DOHH2 (cell line): ENCODE results near the gene MTCL1.

Source experiments
- H3F3A ChIP-seq: fragments of 200-600 bp; sonication (generic), shearing (Covaris generic); 2 replicates; pipeline ENCODE4 v1.6.0; 2016; ENCODE audit warnings: antibody characterized with exemption, mild to moderate bottlenecking; ENCODE audit not compliant: control insufficient read depth, insufficient read depth
- H3K27ac ChIP-seq: fragments of 200-600 bp; sonication (generic); 2 replicates; pipeline ENCODE4 v1.5.1; 2014; ENCODE audit warnings: low read depth, mild to moderate bottlenecking, low read length, moderate library complexity
- H3K27me3 ChIP-seq: fragments of 200-600 bp; sonication (generic); 2 replicates; pipeline ENCODE4 v1.6.1; 2014; ENCODE audit warnings: mild to moderate bottlenecking, low read length, mixed read lengths; ENCODE audit not compliant: control insufficient read depth
- H3K36me3 ChIP-seq: fragments of 200-600 bp; sonication (generic); 2 replicates; pipeline ENCODE4 v1.6.1; 2014; ENCODE audit warnings: mild to moderate bottlenecking, low read length, moderate library complexity, mixed read lengths; ENCODE audit not compliant: control insufficient read depth
- H3K4me1 ChIP-seq: fragments of 200-600 bp; sonication (generic); 2 replicates; pipeline ENCODE4 v1.6.1; 2014; ENCODE audit warnings: mild to moderate bottlenecking, low read length, mixed read lengths; ENCODE audit not compliant: control insufficient read depth
- H3K4me2 ChIP-seq: fragments of 200-600 bp; sonication (generic); 2 replicates; pipeline ENCODE4 v1.6.0; 2014; ENCODE audit warnings: mild to moderate bottlenecking, low read length, moderate library complexity
- H3K4me3 ChIP-seq: fragments of 200-600 bp; sonication (generic); 2 replicates; pipeline ENCODE4 v1.5.1; 2014; ENCODE audit warnings: mild to moderate bottlenecking, low read length, mixed read lengths
- H3K79me2 ChIP-seq: fragments of 200-600 bp; sonication (generic); 2 replicates; pipeline ENCODE4 v1.6.1; 2014; ENCODE audit warnings: mild to moderate bottlenecking, low read length, mixed read lengths; ENCODE audit not compliant: control insufficient read depth
- H3K9me2 ChIP-seq: fragments of 200-600 bp; sonication (generic); replicated peaks from 2 replicates; pipeline ENCODE4 v1.6.1; 2014; ENCODE audit warnings: mild to moderate bottlenecking, low read length, mixed read lengths; ENCODE audit not compliant: control insufficient read depth
- H3K9me3 ChIP-seq: fragments of 200-600 bp; sonication (generic); 2 replicates; pipeline ENCODE4 v1.6.1; 2014; ENCODE audit warnings: antibody characterized with exemption, low read length, mixed read lengths; ENCODE audit not compliant: control insufficient read depth, insufficient read depth
- H4K20me1 ChIP-seq: fragments of 200-600 bp; sonication (generic); 2 replicates; pipeline ENCODE4 v1.6.0; 2014; ENCODE audit warnings: low read depth, mild to moderate bottlenecking, antibody characterized with exemption, low read length, moderate library complexity; ENCODE audit not compliant: control insufficient read depth, insufficient read depth
- EZH2phosphoT487 ChIP-seq: fragments of 200-600 bp; sonication (generic); IDR thresholded peaks from 2 replicates; pipeline ENCODE4 v1.6.1; 2017; ENCODE audit warnings: borderline replicate concordance, mild to moderate bottlenecking, antibody characterized with exemption, low read length, moderate library complexity, mixed read lengths
- TF ChIP-seq, protein P1 (sequence below): fragments of 200-600 bp; sonication (generic); IDR thresholded peaks from one replicate; pipeline ENCODE4 v1.5.1; 2014; ENCODE audit warnings: antibody characterized with exemption, mild to moderate bottlenecking, low read depth, low read length; ENCODE audit not compliant: poor library complexity, severe bottlenecking

Gene MTCL1

DNA sequence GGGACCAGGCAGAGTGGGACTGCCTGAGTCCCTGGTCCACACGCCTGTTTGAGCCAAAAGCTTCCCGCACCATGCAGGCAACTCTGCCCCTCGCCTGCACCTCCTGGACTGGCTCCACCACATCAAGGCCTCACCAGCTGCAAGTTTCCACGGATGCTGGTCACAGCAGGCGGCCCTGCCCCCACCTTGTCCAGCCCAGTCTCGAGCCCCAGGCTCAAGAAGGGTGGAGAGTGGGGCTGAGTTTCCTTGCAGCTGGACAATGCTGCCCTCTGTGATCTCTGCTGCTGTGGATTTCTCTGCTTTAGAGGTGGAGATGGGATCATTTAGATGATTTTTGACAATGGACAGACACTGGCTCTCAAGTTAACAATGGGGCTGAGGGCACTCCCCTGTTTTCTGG is 74.9 kb downstream of the MTCL1 start:
- no peak overlapping the region for H3K4me3 ChIP-seq
- no peak for TF ChIP-seq EZH2phosphoT487
- TF ChIP-seq, protein P1, sequence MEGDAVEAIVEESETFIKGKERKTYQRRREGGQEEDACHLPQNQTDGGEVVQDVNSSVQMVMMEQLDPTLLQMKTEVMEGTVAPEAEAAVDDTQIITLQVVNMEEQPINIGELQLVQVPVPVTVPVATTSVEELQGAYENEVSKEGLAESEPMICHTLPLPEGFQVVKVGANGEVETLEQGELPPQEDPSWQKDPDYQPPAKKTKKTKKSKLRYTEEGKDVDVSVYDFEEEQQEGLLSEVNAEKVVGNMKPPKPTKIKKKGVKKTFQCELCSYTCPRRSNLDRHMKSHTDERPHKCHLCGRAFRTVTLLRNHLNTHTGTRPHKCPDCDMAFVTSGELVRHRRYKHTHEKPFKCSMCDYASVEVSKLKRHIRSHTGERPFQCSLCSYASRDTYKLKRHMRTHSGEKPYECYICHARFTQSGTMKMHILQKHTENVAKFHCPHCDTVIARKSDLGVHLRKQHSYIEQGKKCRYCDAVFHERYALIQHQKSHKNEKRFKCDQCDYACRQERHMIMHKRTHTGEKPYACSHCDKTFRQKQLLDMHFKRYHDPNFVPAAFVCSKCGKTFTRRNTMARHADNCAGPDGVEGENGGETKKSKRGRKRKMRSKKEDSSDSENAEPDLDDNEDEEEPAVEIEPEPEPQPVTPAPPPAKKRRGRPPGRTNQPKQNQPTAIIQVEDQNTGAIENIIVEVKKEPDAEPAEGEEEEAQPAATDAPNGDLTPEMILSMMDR = no peak
- no peaks in the 10 kb centered on the region for H4K20me1 ChIP-seq
- no peaks in the 10 kb centered on the region for H3K36me3 ChIP-seq
- no peaks in the 10 kb centered on the region for H3K79me2 ChIP-seq
- no peaks in the 10 kb centered on the region for H3K4me1 ChIP-seq
- H3K27me3 ChIP-seq = no peaks in the 10 kb centered on the region
- no peak overlapping the region for H3K4me2 ChIP-seq
- H3K9me3 ChIP-seq = no peaks in the 10 kb centered on the region
- H3F3A ChIP-seq = no peaks in the 10 kb centered on the region
- no peaks in the 10 kb centered on the region for H3K9me2 ChIP-seq
- H3K27ac ChIP-seq = no peak overlapping the region

DNA sequence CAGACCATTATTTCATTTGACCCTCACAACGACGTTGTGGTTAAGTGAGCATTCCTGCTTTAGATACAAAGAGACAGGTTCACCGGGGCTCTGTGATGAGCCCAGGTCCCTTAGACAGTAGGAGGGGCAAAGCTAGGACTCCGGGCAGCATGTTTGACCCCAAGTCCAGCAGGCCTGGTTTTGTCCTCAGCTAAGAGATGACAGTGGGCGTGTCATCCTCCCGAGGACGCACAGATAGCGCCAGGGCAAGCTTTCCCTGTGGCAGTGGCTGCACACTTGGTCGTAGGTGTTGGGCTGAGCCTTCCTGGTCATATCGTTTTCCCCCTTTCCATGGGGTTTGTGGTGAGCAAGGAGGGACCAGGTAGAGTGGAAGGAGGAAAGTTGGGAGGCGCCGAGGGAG is 76.3 kb downstream of the MTCL1 start:
- no peak for TF ChIP-seq EZH2phosphoT487
- TF ChIP-seq, protein P1 = no peak
- no peaks in the 10 kb centered on the region for H3F3A ChIP-seq
- H3K9me2 ChIP-seq = no peaks in the 10 kb centered on the region
- no peak overlapping the region for H3K4me2 ChIP-seq
- H3K36me3 ChIP-seq = no peaks in the 10 kb centered on the region
- no peak overlapping the region for H3K4me3 ChIP-seq
- H3K4me1 ChIP-seq = no peaks in the 10 kb centered on the region
- H3K9me3 ChIP-seq = no peaks in the 10 kb centered on the region
- no peaks in the 10 kb centered on the region for H3K27me3 ChIP-seq
- H4K20me1 ChIP-seq = no peaks in the 10 kb centered on the region
- H3K27ac ChIP-seq = no peak overlapping the region
- no peaks in the 10 kb centered on the region for H3K79me2 ChIP-seq

DNA sequence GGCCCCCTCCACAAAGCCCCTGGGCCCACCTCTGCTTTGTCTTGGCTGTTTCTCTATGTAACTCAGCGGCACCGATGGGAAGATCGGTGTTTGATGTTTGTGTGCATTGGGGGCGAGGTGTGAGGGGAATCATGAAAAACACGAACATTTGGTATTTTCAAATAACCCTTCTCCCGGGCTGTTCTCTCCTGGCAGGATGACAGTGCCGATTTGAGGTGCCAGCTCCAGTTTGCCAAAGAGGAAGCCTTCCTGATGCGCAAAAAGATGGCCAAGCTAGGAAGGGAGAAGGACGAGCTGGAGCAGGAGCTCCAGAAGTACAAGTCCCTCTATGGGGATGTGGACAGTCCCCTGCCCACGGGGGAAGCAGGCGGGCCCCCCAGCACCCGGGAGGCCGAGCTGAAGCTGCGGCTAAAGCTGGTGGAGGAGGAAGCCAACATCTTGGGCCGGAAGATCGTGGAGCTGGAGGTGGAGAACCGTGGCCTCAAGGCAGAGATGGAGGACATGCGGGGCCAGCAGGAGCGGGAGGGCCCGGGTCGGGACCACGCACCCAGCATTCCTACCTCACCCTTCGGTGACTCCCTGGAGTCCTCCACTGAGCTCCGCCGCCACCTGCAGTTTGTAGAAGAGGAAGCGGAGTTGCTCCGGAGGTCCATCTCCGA is 78.1 kb downstream of the MTCL1 start:
- no peak overlapping the region for H3K27ac ChIP-seq
- H3K4me1 ChIP-seq = no peaks in the 10 kb centered on the region
- no peak overlapping the region for H3K4me2 ChIP-seq
- H3K9me2 ChIP-seq = no peaks in the 10 kb centered on the region
- no peaks in the 10 kb centered on the region for H3K9me3 ChIP-seq
- H3K27me3 ChIP-seq = no peaks in the 10 kb centered on the region
- no peaks in the 10 kb centered on the region for H3F3A ChIP-seq
- TF ChIP-seq, protein P1 = no peak
- no peak for TF ChIP-seq EZH2phosphoT487
- H3K36me3 ChIP-seq = no peaks in the 10 kb centered on the region
- H3K79me2 ChIP-seq = no peaks in the 10 kb centered on the region
- no peaks in the 10 kb centered on the region for H4K20me1 ChIP-seq
- no peak overlapping the region for H3K4me3 ChIP-seq
